Measurements from ENCODE around the gene ARHGAP27. TPM values are rescaled to one million over a fixed set of nuclear protein-coding genes. Genes with fewer than 3 reads are reported as not detected.
A peak's percentile ranks its signal among the peaks of the same experiment; 100 is the strongest.

ARHGAP27 gene
- total and polyA plus RNA-seq, 2 of the 13 experiments (the other 11 are each of a cell fraction or from before 2014, with no cell fraction given), result 15.5 to 18.9 TPM

DNA sequence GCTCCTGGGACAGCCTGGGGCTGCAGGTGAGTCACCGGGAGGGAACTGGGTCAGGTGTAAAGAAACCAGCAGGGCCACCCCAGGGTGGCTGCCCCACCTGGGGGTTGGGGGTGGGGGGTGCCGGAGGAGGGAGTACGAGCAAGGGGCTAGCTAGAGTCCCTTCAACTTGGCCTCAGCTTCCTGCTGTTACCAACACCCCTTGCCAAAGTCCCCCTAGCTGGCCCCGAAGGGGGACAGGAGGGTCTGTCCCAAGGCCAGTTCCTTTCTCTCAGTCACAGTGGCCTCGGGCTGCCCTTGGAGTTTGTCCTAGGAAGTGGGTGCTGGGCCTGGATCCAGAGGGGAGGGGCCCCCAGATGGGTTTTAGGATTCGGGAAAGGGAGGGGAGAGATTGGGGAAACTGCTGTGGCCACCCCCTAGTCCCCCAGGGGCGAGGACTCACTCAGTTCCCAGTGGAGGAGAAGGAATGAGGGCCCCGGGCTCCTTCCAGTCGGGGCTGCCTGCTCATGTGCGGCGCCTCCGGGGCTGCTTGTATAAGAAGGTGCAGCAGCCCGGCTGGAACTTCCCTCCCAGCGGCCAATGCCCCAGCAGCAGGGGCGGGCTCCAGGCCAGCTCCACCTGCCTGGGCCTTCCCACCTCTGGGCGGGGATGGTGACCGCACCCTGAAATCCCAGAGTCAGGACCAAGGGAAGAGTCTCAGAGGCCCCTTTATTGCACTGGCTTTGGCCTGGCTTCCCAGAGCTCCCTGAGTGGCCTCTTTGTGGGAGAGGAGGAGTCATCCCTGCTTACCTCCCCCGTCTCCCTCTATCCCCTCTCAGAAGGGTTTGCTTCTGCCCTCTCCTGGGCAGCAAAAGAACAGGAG is 7.3 kb downstream of the ARHGAP27 start (continued):
- TF ChIP-seq, protein P1, sequence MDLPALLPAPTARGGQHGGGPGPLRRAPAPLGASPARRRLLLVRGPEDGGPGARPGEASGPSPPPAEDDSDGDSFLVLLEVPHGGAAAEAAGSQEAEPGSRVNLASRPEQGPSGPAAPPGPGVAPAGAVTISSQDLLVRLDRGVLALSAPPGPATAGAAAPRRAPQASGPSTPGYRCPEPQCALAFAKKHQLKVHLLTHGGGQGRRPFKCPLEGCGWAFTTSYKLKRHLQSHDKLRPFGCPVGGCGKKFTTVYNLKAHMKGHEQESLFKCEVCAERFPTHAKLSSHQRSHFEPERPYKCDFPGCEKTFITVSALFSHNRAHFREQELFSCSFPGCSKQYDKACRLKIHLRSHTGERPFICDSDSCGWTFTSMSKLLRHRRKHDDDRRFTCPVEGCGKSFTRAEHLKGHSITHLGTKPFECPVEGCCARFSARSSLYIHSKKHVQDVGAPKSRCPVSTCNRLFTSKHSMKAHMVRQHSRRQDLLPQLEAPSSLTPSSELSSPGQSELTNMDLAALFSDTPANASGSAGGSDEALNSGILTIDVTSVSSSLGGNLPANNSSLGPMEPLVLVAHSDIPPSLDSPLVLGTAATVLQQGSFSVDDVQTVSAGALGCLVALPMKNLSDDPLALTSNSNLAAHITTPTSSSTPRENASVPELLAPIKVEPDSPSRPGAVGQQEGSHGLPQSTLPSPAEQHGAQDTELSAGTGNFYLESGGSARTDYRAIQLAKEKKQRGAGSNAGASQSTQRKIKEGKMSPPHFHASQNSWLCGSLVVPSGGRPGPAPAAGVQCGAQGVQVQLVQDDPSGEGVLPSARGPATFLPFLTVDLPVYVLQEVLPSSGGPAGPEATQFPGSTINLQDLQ (CRISPR knock-in tag; IDR thresholded peaks at IDR 0.05), result no peak
- no peak for TF ChIP-seq TCF12 (IDR thresholded peaks at IDR 0.05)
- no peak for TF ChIP-seq TCF12 (CRISPR knock-in tag; IDR thresholded peaks at IDR 0.05)
- TF ChIP-seq, protein P2, sequence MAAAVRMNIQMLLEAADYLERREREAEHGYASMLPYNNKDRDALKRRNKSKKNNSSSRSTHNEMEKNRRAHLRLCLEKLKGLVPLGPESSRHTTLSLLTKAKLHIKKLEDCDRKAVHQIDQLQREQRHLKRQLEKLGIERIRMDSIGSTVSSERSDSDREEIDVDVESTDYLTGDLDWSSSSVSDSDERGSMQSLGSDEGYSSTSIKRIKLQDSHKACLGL (CRISPR knock-in tag; IDR thresholded peaks at IDR 0.05), result no peak; the same call in 1 of the 2 replicates
- no peak for TF ChIP-seq CHD4 (IDR thresholded peaks at IDR 0.05; ENCODE audit: borderline replicate concordance, low read length)
- TF ChIP-seq ZNF136 (CRISPR knock-in tag; IDR thresholded peaks at IDR 0.05; ENCODE audit: low read depth), result no peak
- TF ChIP-seq ZSCAN20 (CRISPR knock-in tag; IDR thresholded peaks at IDR 0.05; ENCODE audit: borderline replicate concordance), result no peak
- TF ChIP-seq HMG20B (CRISPR knock-in tag; conservative IDR thresholded peaks at IDR 0.05), result peak; percentile 69
- no peak for TF ChIP-seq REXO4 (CRISPR knock-in tag; IDR thresholded peaks at IDR 0.05; ENCODE audit: borderline replicate concordance)
- TF ChIP-seq TP53 (CRISPR knock-in tag; conservative IDR thresholded peaks at IDR 0.05), result no peak; the same call in 1 of the 2 replicates
- 0 out of 2 replicates have a peak, but pooled peaks have one; percentile 48 for TF ChIP-seq SMYD3 (CRISPR knock-in tag; IDR thresholded peaks at IDR 0.05)
- 0 out of 2 replicates have a peak, but pooled peaks have one; percentile 45 for TF ChIP-seq ISX (CRISPR knock-in tag; conservative IDR thresholded peaks at IDR 0.05)
- TF ChIP-seq RNF2 (conservative IDR thresholded peaks at IDR 0.05; ENCODE audit: low read depth), result no peak
- no peak for TF ChIP-seq BHLHE40 (IDR thresholded peaks at IDR 0.05; ENCODE audit: low read length)
- 0 out of 2 replicates have a peak, but pooled peaks have one; percentile 52 for TF ChIP-seq DMAP1 (CRISPR knock-in tag; IDR thresholded peaks at IDR 0.05)
- no peak for TF ChIP-seq ZFP82 (CRISPR knock-in tag; IDR thresholded peaks at IDR 0.05; ENCODE audit: borderline replicate concordance)
- TF ChIP-seq, protein P3, sequence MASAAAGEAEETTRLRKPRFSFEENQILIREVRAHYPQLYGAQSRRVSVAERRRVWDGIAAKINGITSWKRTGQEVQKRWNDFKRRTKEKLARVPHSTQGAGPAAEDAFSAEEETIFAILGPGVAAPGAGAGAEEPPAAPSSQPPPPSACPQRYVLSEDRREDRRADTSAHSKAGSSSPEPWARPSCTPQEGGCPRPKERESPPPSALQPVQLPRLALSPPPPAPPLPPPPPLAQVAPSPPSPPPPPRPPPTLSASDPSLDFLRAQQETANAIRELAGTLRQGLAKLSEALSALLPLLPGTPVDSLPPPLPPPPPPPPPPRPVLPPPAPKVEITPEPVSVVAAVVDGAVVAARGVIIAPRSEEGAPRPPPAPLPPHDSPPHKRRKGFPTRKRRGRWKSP (CRISPR knock-in tag; IDR thresholded peaks at IDR 0.05), result peak; percentile 79
- TF ChIP-seq CENPT (CRISPR knock-in tag; IDR thresholded peaks at IDR 0.05; ENCODE audit: low read depth), result no peak
- TF ChIP-seq, protein P4, sequence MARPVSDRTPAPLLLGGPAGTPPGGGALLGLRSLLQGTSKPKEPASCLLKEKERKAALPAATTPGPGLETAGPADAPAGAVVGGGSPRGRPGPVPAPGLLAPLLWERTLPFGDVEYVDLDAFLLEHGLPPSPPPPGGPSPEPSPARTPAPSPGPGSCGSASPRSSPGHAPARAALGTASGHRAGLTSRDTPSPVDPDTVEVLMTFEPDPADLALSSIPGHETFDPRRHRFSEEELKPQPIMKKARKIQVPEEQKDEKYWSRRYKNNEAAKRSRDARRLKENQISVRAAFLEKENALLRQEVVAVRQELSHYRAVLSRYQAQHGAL (CRISPR knock-in tag; IDR thresholded peaks at IDR 0.05; ENCODE audit: not compliant biosample characterization), result no peak
- TF ChIP-seq MEIS2 (CRISPR knock-in tag; IDR thresholded peaks at IDR 0.05), result no peak
- TF ChIP-seq NR3C1 (CRISPR knock-in tag; IDR thresholded peaks at IDR 0.05), result no peak
- TF ChIP-seq, protein P5, sequence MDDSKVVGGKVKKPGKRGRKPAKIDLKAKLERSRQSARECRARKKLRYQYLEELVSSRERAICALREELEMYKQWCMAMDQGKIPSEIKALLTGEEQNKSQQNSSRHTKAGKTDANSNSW (CRISPR knock-in tag; IDR thresholded peaks at IDR 0.05; ENCODE audit: borderline replicate concordance), result no peak
- TF ChIP-seq, protein P6, sequence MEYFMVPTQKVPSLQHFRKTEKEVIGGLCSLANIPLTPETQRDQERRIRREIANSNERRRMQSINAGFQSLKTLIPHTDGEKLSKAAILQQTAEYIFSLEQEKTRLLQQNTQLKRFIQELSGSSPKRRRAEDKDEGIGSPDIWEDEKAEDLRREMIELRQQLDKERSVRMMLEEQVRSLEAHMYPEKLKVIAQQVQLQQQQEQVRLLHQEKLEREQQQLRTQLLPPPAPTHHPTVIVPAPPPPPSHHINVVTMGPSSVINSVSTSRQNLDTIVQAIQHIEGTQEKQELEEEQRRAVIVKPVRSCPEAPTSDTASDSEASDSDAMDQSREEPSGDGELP (IDR thresholded peaks at IDR 0.05; ENCODE audit: borderline replicate concordance, low read depth), result peak; percentile 23; the same call in 1 of the 2 replicates
- no peak for TF ChIP-seq PAF1 (CRISPR knock-in tag; IDR thresholded peaks at IDR 0.05)
- no peak for TF ChIP-seq ZNF761 (CRISPR knock-in tag; conservative IDR thresholded peaks at IDR 0.05)

All from HepG2 (cell line).